Thymus (tissue), 11 donors: Measurements from ENCODE around the gene ZNG1A. TPM values are rescaled to one million over a fixed set of nuclear protein-coding genes. Genes with fewer than 3 reads are reported as not detected.
"Not testable (repeated sequence)": the region's sequence is repeated elsewhere in the genome, so short reads cannot be mapped to it uniquely, and the experiment has no call there.

ENCODE experiments used
- DNase-seq, 9 donors: peaks; one replicate each; pipeline ENCODE4 v3.0.0-alpha.2; 2013; ENCODE audit warnings: low spot score in 9 of 9, low read depth in 6 of 9, missing footprints in 1 of 9
- H3K27ac ChIP-seq, 2 donors: one replicate each; pipeline ENCODE4 v1.5.1; 2013; ENCODE audit warnings: control low read depth in 1 of 2, low read depth in 1 of 2, low read length in 1 of 2, mild to moderate bottlenecking in 1 of 2, moderate library complexity in 1 of 2
- H3K27me3 ChIP-seq, 2 donors: one replicate each; pipeline ENCODE4 v1.5.1; 2013; ENCODE audit warnings: low read length in 1 of 2; ENCODE audit not compliant: control insufficient read depth in 2 of 2, insufficient read depth in 1 of 2
- H3K36me3 ChIP-seq, 2 donors: one replicate each; pipeline ENCODE4 v1.5.1; 2013; ENCODE audit warnings: low read length in 1 of 2, mild to moderate bottlenecking in 1 of 2, moderate library complexity in 1 of 2; ENCODE audit not compliant: control insufficient read depth in 2 of 2, insufficient read depth in 2 of 2
- H3K4me1 ChIP-seq, 2 donors: one replicate each; pipeline ENCODE4 v1.5.1; 2013; ENCODE audit warnings: low read length in 2 of 2; ENCODE audit not compliant: control insufficient read depth in 2 of 2, insufficient read depth in 2 of 2
- H3K4me3 ChIP-seq, 2 donors: one replicate each; pipeline ENCODE4 v1.5.1; 2013; ENCODE audit warnings: low read length in 2 of 2, control low read depth in 1 of 2, mild to moderate bottlenecking in 1 of 2
- H3K9me3 ChIP-seq, 2 donors: one replicate each; pipeline ENCODE4 v1.5.1; 2013; ENCODE audit warnings: low read length in 1 of 2, mild to moderate bottlenecking in 1 of 2; ENCODE audit not compliant: control insufficient read depth in 2 of 2, insufficient read depth in 1 of 2
- WGBS: extraction: QIAGEN DNeasy Blood & Tissue Kit; methylation state at CpG from one replicate; pipeline ENCODE4 v1.1.7; 2013; 5-methylcytosine and 5-hydroxymethylcytosine counted together
- polyA plus RNA-seq: library from polyadenylated mRNA; stranded (reverse); fragments of 200-250 nt; gene quantifications from one replicate; pipeline ENCODE4 v1.2.3, GENCODE V29; 2013
- total RNA-seq: library from RNA; stranded (reverse); fragments of 120-200 nt; gene quantifications from one replicate; pipeline ENCODE4 v1.2.4, GENCODE V29; 2013
- donor health status: healthy.

ZNG1A gene
- total and polyA plus RNA-seq, 2 donors = 36.2 to 58.4 TPM

DNA sequence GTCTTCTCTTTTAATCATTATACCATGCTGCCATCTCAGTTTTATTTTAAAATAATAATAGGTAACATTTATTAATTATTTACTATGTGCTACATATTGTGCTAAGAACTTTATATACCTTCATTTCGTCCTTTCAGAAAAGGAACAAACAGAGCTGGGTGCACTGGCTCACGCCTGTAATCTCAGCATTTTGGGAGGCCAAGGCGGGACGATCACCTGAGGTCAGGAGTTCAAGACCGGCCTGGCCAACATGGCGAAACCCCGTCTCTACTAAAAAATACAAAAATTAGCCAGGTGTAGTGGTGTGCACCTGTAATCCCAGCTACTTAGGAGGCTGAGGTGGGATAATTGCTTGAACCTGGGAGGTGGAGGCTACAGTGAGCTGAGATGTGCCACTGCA lies 40.2 kb upstream of the ZNG1A start:
- H3K9me3 ChIP-seq, H3K27ac ChIP-seq, DNase-seq, H3K4me3 ChIP-seq, H3K4me1 ChIP-seq, H3K36me3 ChIP-seq: not testable (repeated sequence)
- peaks cover 3 to 22% of the 10 kb centered on the region in 2 donors for H3K27me3 ChIP-seq
- WGBS = 98% methylated on average over 7 of the region's 7 CpGs

DNA sequence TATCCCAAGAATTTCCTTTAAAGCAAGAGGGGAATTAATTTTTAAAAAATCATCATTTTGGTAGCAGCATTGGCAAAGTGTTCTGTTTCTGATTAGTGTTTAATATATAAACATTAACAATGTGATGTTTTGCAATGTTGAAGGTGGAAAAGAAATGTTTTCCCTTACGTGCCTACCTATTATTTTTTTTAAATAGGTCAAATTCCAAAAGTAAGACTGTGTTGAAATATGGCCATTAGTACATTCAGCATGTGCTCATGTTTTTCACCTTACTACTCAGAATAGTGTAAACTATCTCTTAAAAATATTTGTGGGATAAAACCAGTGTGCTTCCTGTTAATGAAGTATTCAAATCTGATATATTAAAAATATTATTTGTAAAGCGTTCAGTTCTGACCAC lies 39.1 kb upstream of the ZNG1A start:
- H3K36me3 ChIP-seq = no peaks in the 10 kb centered on the region
- no peak overlapping the region for H3K4me3 ChIP-seq
- no peak overlapping the region for H3K27ac ChIP-seq
- no peak for DNase-seq
- H3K27me3 ChIP-seq = peaks cover 3 to 25% of the 10 kb centered on the region in 2 donors
- WGBS = 95% methylated on average over 2 of the region's 2 CpGs
- peaks cover 7 to 9% of the 10 kb centered on the region in 2 donors for H3K4me1 ChIP-seq
- H3K9me3 ChIP-seq = no peaks in the 10 kb centered on the region

DNA sequence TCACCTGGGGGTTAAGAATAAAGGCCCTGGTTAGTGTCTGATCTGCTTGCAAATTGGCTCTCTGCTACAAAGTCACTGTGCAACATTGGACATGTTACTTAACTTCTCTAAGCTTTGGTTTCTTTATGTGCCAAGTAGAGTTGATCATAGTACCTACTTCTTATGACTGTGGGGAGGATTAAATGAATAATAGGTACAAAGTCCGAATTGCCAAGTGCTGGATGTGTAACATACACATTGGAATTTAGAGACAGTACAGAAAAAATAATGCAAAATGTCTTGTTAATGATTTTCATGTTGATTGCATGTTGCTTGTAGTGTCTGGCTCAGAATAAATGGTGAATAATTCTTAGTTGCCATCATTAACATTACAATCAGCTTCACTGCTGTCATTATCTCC lies 38.0 kb upstream of the ZNG1A start:
- WGBS = 92% methylated on average over 1 of the region's 1 CpG

DNA sequence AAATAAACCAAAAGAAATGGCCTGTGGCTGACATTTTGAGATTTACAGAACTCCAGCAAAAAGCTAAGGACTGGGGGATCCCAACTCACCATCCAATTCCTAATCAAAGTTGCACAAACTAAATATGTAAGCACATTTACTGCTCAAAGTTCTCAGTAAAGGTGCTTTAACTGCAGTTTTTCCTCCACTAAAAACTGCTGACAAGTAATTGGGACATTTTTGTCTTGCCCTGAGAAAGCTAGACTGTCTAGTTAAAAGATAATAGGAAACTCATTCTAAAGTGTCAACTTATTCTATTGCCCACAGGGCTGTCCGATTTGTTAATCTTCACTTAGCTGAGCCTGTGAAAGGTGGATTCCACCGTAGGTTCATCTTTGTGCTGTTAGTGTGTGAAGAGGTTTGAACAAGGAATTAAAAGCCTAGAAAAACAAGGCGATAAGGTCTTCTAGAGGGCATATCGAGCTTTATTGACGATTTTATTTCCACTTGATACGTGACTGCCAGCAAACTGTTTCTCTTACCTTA lies 36.8 kb upstream of the ZNG1A start:
- WGBS = 78% methylated on average over 6 of the region's 6 CpGs
- Histone ChIP-seq H3K4me3 (peak overlapping the region; percentile 47 to 56), H3K27ac (no peak overlapping the region), H3K9me3 (no peaks in the 10 kb centered on the region), H3K36me3 (no peaks in the 10 kb centered on the region), H3K4me1 (peaks cover 5 to 9% of the 10 kb centered on the region in 2 donors), H3K27me3 (peaks cover 7 to 25% of the 10 kb centered on the region in 2 donors)
- DNase-seq = no peak

More for the DNA sequence above, 38.0 kb upstream of the ZNG1A start:
- H3K27ac ChIP-seq = no peak overlapping the region
- peaks cover 7 to 25% of the 10 kb centered on the region in 2 donors for H3K27me3 ChIP-seq
- no peak overlapping the region for H3K4me3 ChIP-seq
- DNase-seq = no peak
- no peaks in the 10 kb centered on the region for H3K9me3 ChIP-seq
- H3K4me1 ChIP-seq = peaks cover 5 to 9% of the 10 kb centered on the region in 2 donors
- H3K36me3 ChIP-seq = no peaks in the 10 kb centered on the region

DNA sequence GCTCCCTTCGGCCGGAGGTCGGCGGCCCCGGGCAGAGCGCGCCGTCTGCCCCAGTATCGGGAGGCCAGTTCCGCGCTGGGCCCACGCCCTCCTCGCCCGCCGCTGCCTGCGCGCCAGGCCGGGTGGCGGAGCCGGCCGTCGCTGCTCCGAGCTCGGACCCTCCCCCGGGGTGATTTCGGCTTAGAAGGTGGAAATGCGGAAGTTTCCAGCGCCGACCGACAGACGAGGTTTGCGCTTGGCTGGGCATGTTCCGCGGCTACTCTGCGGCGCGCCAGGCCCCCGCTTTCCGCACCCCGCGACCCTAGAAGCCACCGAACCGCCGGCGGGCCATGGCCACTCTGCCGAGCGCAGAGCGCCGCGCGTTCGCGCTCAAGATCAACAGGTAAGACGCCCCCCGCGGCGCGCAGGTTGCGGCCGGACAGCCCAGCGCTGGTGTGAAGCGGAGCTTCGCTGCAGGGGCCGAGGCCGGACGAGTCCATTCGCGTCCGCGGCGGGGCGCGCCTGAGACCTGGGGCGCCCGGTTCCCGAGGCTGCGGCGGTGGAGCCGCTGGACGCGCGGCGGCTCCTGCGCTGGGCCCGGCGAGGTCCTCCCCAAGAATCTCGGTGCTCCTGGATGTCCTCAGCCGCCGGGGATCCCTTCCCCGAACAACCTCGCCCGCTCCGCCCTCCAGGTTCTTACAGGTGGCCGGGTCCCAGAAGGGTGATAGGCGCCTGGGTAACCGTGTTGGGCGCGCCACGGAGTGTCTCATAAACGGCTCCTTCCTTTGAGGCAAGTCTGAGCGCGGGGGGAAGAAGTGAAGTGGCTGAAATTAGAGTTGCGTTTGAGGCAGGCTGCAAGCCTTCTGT lies 36.0 kb upstream of the ZNG1A start, which contains the start of gene DOCK8:
DOCK8 (plus strand) TSS at position 218 of the 846 bp plus-strand sequence; CDS start at position 330, 112 bp downstream.
- peaks cover 7 to 25% of the 10 kb centered on the region in 2 donors for H3K27me3 ChIP-seq
- H3K4me1 ChIP-seq = peaks cover 5 to 9% of the 10 kb centered on the region in 2 donors
- H3K27ac ChIP-seq = peak within 1 kb of the TSS; percentile 39 to 68
- peak within 1 kb of the TSS; percentile 47 to 56 for H3K4me3 ChIP-seq
- H3K9me3 ChIP-seq = no peaks in the 10 kb centered on the region
- under 1% methylated on average over 103 of the region's 103 CpGs for WGBS
- H3K36me3 ChIP-seq = no peaks in the 10 kb centered on the region
- peak in 4 of 9 donors; percentile 17 to 49 (median 31) for DNase-seq

DNA sequence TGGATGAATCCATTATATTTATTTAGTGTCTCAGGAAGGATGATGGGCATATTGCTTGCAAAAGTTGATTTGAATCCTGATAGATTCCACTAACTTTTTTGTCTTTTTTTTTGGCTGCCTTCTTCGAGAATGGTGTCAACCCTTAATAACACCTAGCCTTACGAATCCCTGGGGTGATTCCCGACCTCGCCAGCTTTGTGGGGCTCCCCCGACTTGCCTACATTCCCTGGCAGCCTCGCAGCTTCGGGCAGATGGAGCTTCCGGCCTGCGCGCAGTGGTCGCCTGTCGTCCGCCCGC lies 35.4 kb upstream of the ZNG1A start:
- 6% methylated on average over 14 of the region's 14 CpGs for WGBS
- Histone ChIP-seq H3K27ac (peak overlapping the region in 1 of 2 donors; percentile 68), H3K4me3 (peak overlapping the region; percentile 6 to 56), H3K9me3 (no peaks in the 10 kb centered on the region), H3K27me3 (peaks cover 7 to 25% of the 10 kb centered on the region in 2 donors), H3K4me1 (peaks cover 5 to 9% of the 10 kb centered on the region in 2 donors), H3K36me3 (no peaks in the 10 kb centered on the region)
- peak in 2 of 9 donors; percentile 2 to 15 for DNase-seq

DNA sequence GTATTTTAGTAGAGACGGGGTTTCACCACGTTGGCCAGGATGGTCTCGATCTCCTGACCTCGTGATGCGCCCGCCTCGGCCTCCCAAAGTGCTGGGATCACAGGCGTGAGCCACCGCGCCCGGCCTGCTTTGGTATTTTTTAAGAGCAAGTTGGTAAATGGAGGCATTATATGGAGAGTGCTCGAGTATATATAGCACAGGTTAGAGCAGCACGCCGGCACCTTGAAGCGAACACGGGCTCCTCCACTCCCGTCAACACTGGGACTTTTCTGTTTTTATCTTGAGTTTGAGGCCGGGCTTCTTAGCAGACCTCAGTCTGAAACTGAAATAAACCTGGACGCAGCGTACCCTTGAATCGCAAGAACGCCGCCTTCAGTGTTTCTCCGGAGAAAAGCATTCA lies 35.0 kb upstream of the ZNG1A start:
- H3K4me1 ChIP-seq = not testable (repeated sequence)

DNA sequence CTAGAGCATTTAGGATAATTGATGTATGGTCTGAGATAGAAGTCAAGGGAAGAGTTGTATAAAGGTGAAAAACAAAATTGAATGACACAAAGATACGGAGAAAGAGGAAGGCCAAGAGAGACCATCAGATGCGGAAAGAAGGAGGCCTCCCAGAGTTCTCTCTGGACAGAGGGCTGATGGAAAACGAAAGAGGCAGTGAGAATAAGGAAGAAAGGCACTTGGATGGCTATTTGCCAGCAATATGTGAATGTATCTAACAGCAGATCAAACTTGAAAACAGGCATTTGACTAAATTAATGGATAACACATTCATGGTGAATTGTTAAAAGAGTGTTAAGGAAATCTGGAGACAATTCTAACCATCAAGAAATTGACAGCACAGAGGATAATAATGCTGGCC lies 33.4 kb upstream of the ZNG1A start:
- Histone ChIP-seq H3K9me3 (no peaks in the 10 kb centered on the region), H3K4me1 (peaks cover 5 to 9% of the 10 kb centered on the region in 2 donors), H3K4me3 (no peak overlapping the region), H3K27me3 (peaks cover 7 to 25% of the 10 kb centered on the region in 2 donors), H3K36me3 (no peaks in the 10 kb centered on the region), H3K27ac (no peak overlapping the region)
- 89% methylated on average over 3 of the region's 3 CpGs for WGBS
- no peak for DNase-seq

More for the DNA sequence above, 35.0 kb upstream of the ZNG1A start:
- not testable (repeated sequence) for H3K4me3 ChIP-seq, H3K27ac ChIP-seq, DNase-seq, H3K9me3 ChIP-seq, H3K36me3 ChIP-seq
- 94% methylated on average over 24 of the region's 24 CpGs for WGBS
- peaks cover 7 to 25% of the 10 kb centered on the region in 2 donors for H3K27me3 ChIP-seq

DNA sequence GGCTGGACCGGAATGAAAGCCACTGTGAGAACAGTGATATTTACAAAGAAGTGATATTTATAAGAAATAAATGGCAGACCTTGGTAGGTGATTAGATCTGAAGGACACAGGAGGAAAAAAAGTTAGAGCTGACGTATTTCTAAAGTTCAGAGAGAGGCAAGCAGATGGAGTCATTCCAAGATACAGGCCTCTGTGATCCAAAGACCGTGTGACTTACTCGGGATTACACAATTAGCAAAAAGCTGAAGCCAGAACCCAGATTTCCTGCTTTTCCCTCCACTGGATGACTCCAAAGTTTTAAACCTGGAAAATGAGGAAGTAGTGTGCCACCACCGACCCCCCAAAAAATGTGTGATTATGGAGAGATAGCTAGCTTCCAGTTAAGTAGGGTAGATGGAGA lies 32.7 kb upstream of the ZNG1A start:
- 72% methylated on average over 5 of the region's 5 CpGs for WGBS
- no peaks in the 10 kb centered on the region for H3K9me3 ChIP-seq
- H3K27ac ChIP-seq = no peak overlapping the region
- DNase-seq = no peak
- H3K27me3 ChIP-seq = peaks cover 7 to 25% of the 10 kb centered on the region in 2 donors
- no peaks in the 10 kb centered on the region for H3K36me3 ChIP-seq
- H3K4me1 ChIP-seq = peaks cover 5 to 9% of the 10 kb centered on the region in 2 donors
- H3K4me3 ChIP-seq = no peak overlapping the region
